Right lobe of liver (tissue), 4 donors: ENCODE data around the gene SLC4A8.

Experiments
- POLR2A ChIP-seq: fragments of 450-650 bp; IDR thresholded peaks from one replicate; pipeline ENCODE4 v1.6.1; 2017; ENCODE audit warnings: antibody characterized with exemption, mild to moderate bottlenecking
- TF ChIP-seq, protein P1 (sequence below), 4 donors: fragments of 200-600 bp in 3 of 4; fragments of 450-650 bp in 1 of 4; IDR thresholded peaks; one replicate each; pipeline versions ENCODE4 v1.5.1 to v1.8.0; 2016 to 2022; ENCODE audit warnings: antibody characterized with exemption in 4 of 4, mild to moderate bottlenecking in 2 of 4
- donor health status: DM: no; HTN: no; CAD: no.
- donor health status: DM: no; HTN: no; CAD: no.
- donor health status: DM: no; HTN: yes; CAD: no.

- TF ChIP-seq POLR2A, result no peak
- TF ChIP-seq, protein P1, sequence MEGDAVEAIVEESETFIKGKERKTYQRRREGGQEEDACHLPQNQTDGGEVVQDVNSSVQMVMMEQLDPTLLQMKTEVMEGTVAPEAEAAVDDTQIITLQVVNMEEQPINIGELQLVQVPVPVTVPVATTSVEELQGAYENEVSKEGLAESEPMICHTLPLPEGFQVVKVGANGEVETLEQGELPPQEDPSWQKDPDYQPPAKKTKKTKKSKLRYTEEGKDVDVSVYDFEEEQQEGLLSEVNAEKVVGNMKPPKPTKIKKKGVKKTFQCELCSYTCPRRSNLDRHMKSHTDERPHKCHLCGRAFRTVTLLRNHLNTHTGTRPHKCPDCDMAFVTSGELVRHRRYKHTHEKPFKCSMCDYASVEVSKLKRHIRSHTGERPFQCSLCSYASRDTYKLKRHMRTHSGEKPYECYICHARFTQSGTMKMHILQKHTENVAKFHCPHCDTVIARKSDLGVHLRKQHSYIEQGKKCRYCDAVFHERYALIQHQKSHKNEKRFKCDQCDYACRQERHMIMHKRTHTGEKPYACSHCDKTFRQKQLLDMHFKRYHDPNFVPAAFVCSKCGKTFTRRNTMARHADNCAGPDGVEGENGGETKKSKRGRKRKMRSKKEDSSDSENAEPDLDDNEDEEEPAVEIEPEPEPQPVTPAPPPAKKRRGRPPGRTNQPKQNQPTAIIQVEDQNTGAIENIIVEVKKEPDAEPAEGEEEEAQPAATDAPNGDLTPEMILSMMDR (IDR thresholded peaks at IDR 0.05), result peak; percentile 63 to 72 (median 69)
Observed at GRCh38 chr12:51424662-51425539, at the start of gene SLC4A8.
